Fibroblast of peridontal ligament (primary cell): ENCODE results near the gene EML6.

ENCODE experiments used
- DNase-seq: peaks from one replicate; pipeline ENCODE4 v3.0.0-alpha.2; 2010; ENCODE audit errors: extremely low read depth

The EML6 gene

GRCh38 chr2:54755641-54756326 is 32.3 kb downstream of the EML6 start:
- no peak for DNase-seq

- DNase-seq = peak; percentile 26
These were observed 34.0 kb downstream of the EML6 start for GRCh38 chr2:54757500-54757899.

DNA sequence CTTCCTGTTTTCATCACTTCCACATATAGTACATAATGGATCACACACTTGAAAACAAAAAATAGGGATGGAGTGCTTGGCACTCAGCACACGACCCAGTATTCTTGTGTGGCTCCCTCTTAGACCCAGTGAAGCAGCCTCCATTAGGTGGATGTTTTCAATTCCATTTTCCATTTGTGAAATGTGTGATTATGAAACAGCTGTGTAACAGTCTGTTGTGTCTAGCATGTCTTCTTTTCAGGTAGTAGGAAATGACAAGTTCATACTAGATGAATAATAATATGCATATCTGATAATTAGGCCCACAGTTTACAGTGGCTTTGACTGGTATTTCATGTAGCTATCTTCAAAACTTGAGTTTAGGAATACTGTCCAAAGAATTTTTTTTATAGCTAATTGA is 35.5 kb downstream of the EML6 start:
- DNase-seq = no peak

DNA sequence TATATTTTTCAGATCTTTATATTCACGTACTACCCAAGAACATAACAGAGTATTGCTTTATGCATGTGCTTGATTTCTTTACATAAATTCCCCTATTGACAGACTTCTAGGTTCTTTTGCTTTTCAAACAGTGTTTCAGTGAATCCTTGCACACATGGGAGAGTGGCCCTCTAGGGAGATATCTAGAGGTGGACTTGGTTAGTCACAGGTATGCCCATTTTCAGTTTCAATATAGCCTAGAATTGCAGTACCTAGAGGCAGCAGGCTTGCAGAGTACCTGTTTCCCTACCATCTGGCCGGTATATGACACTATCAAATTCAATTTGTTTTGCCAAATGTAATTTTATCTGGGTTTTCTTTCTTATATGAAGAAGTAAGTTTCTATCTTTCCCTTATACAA is 36.8 kb downstream of the EML6 start:
- DNase-seq = no peak

DNA sequence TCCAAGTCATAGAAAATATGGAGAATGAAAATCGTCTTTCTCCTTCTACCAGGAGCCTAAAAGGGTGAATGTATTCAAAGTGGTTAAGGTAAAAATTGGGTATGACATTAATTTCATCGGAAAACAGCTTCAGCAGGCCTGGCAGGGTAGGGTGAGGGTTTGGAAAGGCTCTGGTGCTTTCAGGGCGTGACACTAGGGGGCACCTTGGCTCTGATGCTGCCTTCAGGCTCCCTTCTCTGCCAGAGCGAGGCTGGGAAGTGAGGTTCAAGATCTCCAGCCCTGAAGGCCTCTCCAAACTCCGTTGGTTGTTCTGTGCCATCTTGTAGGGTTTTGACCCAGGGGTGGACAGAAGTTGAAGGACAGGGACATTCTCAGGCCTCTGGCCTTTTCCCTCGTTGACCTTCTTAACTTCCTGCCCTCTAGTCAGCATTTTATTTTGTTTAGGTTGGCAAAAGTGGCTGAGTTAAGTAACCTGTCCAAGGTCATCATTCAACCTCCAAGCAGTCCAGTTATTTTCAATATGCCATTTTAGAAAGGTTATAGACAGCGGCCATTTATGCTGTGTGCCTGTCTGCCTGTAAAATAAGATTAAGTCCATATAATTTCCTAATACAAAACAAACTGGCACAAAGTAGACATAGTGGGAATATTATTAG is 40.3 kb downstream of the EML6 start:
- no peak for DNase-seq

DNA sequence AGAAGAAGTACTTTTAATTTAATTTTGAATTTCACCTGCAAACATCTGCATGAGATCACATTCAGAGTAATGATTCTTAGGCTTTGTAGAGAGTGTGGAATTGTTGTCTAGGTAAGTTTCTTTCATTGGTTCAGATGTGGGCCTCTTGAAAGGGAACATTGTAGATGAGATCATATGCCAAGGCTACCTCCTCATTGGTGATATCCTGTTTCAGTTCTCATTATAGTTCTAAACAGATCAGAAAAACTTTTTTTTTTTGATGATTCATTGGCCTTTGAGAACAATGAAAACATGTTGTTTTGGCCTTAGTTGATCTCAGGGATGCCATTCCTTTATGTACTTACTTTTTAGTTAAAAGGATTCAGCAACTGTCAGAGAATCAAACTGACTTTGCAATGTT is 44.5 kb downstream of the EML6 start:
- peak; percentile 47 for DNase-seq

DNA sequence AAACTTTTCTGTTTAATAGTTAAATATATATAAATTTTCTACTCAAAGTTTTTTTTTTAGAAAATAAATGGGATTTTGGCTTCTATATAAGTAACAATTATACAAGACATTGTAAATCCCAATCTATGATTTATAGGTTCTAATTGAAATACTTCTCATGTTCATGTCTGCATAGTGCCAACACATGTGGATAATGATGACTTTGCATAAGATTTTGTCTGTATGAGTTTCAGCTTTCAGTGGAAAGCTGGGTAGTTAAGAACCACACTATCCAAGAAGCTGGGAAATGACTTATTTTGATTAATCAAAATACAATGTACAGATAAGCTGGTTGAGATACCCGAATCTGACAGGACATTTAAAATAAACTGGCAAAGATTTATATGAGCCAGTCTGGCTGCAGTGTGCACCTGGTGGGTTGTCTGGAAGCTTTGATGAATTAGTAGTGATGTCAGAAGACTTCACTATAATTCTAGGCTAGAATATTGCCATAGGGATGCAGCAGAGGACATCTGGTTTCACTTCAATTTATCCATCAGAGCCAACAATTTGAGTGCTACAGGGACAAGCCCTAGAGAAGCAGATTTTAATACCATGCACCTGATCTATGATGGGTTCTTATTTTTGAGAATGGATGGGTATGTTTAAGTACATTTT is 45.4 kb downstream of the EML6 start:
- DNase-seq = peak; percentile 23

GRCh38 chr2:54770211-54770610 is 46.7 kb downstream of the EML6 start:
- DNase-seq = no peak

DNA sequence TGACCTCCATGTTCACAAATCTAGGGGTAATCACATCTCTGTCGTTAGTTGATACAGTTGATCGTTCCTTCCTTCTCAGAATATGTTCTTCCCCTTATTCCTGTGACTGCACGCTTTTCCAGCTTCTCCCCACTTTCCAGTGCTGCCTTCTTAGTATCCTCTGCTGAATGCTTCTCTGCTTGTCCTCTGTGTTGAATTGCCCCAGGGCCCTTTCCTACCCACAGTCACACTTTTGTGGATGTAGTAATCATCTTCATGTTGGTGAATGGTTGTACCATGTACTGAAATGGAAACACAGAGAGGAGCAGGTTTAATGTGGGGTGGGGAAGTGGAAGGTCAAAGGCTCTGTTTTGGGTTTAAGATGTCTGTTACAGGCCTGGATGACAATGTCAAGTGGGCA is 47.2 kb downstream of the EML6 start:
- no peak for DNase-seq

- no peak for DNase-seq
These were observed 47.9 kb downstream of the EML6 start for GRCh38 chr2:54771166-54771885.

- peak; percentile 20 for DNase-seq
These were observed 48.6 kb downstream of the EML6 start for GRCh38 chr2:54772110-54772509.

GRCh38 chr2:54772531-54772930 is 49.1 kb downstream of the EML6 start:
- DNase-seq = no peak

GRCh38 chr2:54773233-54773632 is 49.8 kb downstream of the EML6 start:
- no peak for DNase-seq

- DNase-seq = no peak
These were observed 50.4 kb downstream of the EML6 start for GRCh38 chr2:54773838-54774237.

DNA sequence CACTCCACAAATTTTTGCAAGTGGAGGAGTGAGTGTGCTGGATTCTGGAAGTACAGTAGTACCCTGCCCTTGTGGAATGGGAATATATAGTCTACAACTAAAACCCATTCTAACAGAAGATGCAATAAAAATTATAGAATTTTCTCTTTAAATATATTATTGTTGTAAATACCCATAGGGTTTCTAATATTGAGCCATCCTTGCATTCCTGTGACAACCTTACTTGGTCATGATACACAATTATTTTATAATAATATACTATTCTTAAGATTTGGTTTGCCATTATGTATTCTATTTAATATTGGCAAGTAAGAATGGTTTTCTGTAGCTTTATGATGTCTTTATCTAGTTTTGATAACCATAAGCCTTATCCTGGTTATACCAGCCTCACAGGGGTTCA is 52.2 kb downstream of the EML6 start:
- DNase-seq = peak; percentile 5

- DNase-seq = no peak
These were observed 53.0 kb downstream of the EML6 start for GRCh38 chr2:54776494-54776893.

- no peak for DNase-seq
These were observed 59.9 kb downstream of the EML6 start for GRCh38 chr2:54783349-54783748.

DNA sequence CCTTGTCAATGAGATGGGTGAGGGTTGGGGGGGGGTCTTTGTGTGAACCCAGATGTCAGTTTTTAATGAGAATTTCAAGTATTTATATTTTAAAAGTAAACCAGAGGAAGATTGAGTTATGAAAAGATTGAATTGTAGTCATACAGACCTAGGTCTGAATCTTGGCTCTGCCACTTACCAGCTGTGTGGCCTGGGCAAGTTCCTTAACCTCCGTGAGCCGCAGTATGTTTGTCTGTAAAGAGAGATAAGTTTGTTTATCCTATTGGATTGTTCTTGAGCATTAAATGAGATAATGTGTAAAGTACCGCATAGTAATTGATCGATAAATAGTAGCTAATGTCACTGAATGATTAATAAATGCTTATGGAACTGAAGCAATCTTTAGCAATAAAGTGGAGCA is 63.8 kb downstream of the EML6 start:
- no peak for DNase-seq

GRCh38 chr2:54787755-54788366 is 64.4 kb downstream of the EML6 start:
- no peak for DNase-seq

DNA sequence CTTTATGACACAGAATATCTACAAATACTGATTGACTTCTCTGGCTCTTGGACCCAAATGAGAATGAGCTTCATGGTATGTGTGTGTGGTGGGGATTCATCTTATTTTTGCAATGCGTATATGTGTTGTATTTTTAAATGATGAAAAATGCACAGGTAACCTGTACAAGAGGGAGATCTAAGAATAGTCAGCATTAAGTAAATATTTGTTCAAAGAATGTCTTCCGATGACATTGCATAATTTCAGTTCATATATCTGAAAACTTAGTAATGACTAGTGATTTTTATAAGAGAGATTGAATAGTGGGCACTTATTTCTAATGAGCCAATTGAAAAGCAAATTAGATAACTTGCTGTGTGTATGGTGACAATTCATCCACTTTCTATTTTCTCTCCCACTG is 66.4 kb downstream of the EML6 start:
- no peak for DNase-seq

GRCh38 chr2:54791831-54792230 is 68.4 kb downstream of the EML6 start:
- DNase-seq = no peak

DNA sequence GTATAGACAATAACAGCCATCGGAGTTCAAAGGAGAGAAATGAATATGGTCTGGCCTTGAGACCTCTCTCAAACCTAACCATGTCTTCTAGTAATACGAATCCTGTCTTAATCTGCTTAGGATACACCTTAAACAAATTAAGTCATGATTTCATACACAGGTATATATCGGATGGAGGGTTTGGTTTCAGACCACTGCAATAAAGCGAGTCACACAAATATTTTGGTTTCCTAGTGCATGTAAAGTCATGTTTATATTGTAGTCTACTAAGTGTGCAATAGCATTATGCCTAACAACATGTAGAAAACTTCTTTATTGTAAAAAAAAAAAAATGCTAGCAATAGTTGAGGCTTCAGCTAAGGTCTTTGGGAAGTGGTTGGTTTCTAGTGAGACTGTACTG is 73.8 kb downstream of the EML6 start:
- DNase-seq = no peak
